HG02798 (cell line): ENCODE results near the gene CRYZL1.
A peak's percentile ranks its signal among the peaks of the same experiment; 100 is the strongest.
"Not testable (repeated sequence)": the region's sequence is repeated elsewhere in the genome, so short reads cannot be mapped to it uniquely, and the experiment has no call there.

Experiments
- ATAC-seq: cut with Tn5 transposase; IDR thresholded peaks from one replicate; pipeline ENCODE4 v1.9.1; 2021; ENCODE audit warnings: mild to moderate bottlenecking; ENCODE audit not compliant: unreplicated experiment, poor library complexity

CRYZL1 gene

DNA sequence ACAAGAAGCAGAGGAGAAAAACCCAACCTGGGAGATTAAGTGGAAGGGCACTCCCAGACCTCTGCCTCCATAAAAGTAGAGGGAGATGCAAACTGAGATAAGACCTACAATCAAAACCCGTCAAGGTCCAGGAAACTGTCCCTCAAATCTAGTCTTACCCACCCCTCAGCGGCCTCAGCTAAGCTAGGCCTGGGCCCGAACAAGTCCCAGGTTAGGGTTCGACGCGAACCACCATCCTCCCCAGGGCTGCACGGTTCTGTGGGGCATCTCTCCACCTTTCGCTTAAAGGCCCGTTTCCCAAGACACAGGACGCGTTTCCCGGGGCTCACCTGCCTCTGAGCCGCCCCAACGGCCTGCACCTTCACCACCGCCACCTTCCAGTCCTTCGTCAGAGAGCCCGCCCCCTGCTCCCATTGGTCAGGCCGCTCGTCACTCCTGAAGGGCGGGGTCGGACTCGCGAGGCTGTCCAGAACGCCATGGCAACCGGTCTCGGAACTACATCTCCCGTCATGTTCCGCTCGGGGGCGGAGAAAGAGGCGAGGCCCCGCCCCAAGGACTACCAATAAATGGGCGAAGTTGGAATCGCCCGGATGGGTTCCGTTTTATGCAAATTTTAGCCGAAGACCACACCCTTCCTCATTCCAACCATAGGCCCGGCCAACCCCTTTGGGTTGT, at the start of gene CRYZL1:
TSS of gene CRYZL1 (minus strand) at position 390 of the 675 bp plus-strand sequence. CDS start 10,190 bp downstream, outside the sequence.
- peak; percentile 87 for ATAC-seq

DNA sequence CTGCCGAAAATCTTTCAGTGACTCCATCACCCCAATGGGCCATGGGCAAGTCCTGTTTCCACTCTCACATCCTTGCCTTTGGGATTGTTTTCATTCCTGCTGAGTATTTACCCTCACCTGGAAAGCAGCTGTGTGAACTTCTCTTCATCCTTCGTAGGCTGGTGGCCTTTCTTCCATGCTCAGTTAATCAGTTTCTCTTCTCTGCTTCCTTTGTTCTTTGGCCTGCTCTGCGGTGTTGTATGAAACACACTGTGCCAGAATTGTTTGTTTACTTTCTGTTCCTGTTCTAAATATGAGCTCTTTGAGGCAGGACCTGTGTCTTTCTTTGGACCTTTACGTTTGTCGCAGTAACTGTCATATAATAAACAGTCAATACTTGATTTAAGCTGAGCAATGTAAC, 49.3 kb upstream of the CRYZL1 start:
- ATAC-seq: no peak

- no peak for ATAC-seq
Measured at GRCh38 chr21:33688353-33688752, 46.8 kb upstream of the CRYZL1 start.

DNA sequence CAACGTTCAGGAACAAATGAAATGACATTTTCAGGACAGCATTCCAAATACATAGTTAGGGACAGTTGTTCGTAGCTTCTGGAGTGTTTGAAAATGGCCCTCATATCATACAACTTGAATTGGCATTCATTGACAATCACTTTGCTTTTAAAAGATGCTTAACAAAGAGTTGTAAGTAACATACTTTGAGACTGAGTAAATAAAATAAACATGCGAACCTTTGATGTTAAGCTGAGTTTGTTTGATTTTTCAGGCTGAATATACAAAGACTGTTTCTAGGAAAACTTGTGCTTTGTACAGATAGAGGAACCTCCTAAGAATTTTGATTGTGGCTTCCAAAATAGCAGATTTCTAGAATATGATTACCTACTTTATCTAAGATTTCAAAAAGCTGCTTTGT, 46.1 kb upstream of the CRYZL1 start:
- ATAC-seq: no peak

GRCh38 chr21:33686386-33686785, 44.8 kb upstream of the CRYZL1 start:
- no peak for ATAC-seq

- ATAC-seq: no peak
Measured at GRCh38 chr21:33685613-33686197, 44.2 kb upstream of the CRYZL1 start.

DNA sequence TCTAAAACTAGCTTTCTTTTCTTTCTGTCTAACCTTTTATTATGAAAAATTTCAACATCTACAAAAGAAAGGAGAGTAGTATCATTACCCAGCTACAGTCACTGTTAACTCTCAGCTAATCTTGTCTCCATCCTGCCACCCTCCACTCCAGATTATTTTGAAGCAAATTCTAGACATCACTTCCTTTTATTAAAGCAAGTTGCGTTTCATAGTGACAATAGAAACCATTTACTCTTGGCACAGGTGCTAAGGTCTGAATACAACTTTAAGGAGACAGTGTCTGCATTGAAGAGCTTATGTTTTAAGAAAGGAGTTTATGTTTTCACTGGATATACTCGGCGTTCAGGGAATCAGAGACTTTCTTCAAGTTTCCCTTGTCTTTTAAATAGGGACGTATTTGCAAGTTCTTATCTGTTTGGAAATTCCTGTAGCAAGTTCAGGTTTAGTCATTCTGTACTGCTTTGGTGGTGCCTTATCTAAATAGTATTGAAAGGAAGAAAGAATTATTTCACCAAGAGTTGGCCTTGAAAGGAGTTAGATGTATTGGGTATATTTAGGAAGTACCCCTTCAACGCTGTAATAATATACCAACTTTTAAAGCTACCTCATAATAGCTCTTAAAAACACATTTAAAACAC, 43.5 kb upstream of the CRYZL1 start:
- ATAC-seq: no peak

GRCh38 chr21:33684068-33684467, 42.5 kb upstream of the CRYZL1 start:
- ATAC-seq: no peak

- no peak for ATAC-seq
Measured at GRCh38 chr21:33682992-33683627, 41.6 kb upstream of the CRYZL1 start.

DNA sequence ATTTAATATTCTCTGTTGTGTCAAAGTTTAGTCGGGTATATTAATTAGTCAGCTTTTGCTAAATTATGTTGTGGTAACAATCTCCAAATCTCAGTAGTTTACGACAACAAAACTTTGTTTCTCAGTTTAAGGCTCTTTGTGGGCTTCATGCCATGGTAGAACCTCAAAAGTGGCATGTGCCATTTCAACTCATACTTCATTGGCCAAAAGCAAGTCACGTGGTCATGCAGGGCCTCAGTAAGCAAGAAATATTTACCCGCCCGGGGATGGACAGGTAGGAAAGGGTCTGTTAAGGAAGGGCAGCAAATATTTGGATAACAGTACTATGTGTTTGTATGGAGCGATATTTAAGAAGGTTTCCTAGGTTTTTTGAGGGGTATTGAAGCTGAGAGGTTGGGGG, 39.3 kb upstream of the CRYZL1 start:
- no peak for ATAC-seq

GRCh38 chr21:33677450-33677849, 35.9 kb upstream of the CRYZL1 start:
- no peak for ATAC-seq

GRCh38 chr21:33676666-33677065, 35.1 kb upstream of the CRYZL1 start:
- not testable (repeated sequence) for ATAC-seq

DNA sequence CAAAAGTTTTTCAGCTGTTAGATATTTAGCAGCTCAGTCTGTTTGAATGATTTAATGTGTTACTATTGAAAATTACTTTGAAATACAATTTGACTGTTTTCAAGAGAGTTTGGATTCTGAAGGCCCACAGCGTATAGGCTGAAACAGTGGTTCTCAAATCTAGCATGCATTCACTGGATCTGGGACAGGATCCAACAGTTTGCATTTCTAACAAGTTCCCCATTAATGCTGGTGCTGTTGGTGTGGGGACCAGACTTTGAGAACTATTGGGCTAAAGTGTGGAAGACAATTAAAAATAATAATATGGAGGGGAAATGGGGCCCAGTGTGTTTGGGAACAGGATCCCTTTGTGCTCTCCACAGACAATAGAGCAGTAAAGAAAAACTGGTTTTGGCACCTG, 32.7 kb upstream of the CRYZL1 start:
- no peak for ATAC-seq

- ATAC-seq: no peak
Measured at GRCh38 chr21:33673473-33673872, 31.9 kb upstream of the CRYZL1 start.

GRCh38 chr21:33670076-33670978, 28.8 kb upstream of the CRYZL1 start:
- ATAC-seq: no peak

DNA sequence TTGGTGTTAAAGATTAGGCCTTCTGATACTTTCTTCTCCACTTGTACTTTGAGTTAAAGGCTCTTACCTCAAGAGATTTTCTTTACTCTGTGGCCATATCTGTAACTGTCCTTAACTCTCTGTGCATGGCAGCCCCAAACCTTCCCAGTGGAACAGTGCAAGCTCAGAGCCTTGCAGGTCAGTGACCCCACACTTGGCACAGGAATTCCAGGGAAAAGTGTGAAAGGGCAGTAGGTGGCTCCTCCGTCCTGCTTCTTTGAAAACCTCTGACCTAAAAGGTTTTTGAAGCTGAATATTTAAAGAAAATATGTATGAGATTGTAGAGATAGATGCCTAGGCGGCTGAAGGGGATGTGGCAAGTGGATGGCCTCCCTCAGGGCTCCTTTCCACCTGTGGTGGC, 27.1 kb upstream of the CRYZL1 start:
- ATAC-seq: no peak

DNA sequence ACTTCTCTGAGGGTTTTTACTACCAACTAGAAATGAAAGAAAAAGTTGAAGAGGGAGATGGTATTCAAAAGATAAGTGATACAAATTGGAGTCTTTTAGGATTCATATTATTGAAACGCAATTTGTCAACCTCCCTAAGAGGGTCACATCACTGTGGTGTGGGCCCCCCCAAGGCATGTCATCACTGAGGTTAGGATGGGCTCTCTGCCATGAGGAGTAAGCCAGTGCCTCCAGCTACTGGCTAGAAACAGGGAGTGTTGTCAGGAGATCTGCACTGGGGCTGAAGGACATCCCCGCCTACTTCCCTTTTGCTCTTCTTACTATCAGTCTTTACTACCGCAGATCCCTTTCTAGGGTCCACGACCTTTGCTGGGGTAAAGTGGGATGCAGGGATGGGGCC, 26.6 kb upstream of the CRYZL1 start:
- no peak for ATAC-seq

- no peak for ATAC-seq
Measured at GRCh38 chr21:33667636-33668035, 26.1 kb upstream of the CRYZL1 start.

- ATAC-seq: no peak
Measured at GRCh38 chr21:33666153-33666552, 24.6 kb upstream of the CRYZL1 start.

DNA sequence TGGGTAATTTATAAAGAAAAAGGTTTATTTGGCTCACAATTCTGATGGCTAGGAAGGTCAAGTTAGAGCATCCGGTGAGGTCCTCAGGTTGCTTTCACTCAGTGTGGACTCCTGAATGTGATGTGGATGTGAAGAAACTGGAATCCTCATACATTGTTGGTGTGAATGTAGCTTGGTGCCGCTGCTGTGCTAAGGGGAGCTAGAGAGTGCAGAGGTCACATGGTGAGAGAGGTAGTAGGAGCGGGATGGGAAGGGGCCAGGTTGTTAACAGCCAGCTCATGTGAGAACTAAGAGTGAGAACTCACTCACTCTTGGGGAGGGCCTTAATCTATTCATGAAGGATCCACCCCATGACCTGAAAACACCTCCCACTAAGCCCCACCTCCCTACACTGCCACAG, 22.6 kb upstream of the CRYZL1 start:
- ATAC-seq: no peak
